Hepatic stellate cell (primary cell): ENCODE data around the gene TRIM52.
"Not testable (repeated sequence)": the region's sequence is repeated elsewhere in the genome, so short reads cannot be mapped to it uniquely, and the experiment has no call there.

Source experiments
- DNase-seq: peaks from one replicate; pipeline ENCODE4 v3.0.0; 2011; ENCODE audit warnings: low spot score

Gene TRIM52

DNA sequence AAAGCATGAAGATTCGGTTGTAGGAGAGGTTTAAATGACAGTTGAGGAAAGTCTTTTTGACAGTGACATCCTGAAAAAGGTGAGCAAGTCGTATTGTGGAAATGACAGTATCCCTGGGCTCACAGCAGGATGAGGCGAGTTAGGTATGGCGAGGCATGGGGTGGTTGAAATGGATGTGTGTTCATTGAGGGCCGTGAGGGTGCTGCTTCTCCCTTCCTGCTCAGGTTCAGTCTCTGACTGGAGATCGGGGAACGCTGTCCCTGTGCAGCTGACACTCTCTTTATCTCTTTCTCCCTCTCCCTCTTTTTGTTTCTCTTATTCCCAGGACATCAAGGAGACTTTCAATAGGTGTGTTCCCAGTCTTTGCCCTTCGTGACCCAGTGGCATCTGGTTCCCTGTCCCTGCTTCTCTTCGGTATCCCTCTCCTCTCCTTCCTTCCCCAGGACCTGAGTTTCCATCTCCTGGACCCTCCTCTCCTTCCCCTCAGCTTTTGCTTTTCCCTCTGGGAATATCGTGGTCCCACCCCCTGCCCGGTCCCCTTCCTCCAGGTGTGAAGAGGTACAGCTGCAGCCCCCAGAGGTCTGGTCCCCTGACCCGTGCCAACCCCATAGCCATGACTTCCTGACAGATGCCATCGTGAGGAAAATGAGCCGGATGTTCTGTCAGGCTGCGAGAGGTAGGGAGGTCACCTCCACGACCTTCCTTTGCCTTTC is 27.7 kb downstream of the TRIM52 start:
- DNase-seq: no peak

- DNase-seq: no peak
Observed at GRCh38 chr5:181232593-181232992, 28.4 kb downstream of the TRIM52 start.

- no peak for DNase-seq
Observed at GRCh38 chr5:181231432-181231831, 29.5 kb downstream of the TRIM52 start.

DNA sequence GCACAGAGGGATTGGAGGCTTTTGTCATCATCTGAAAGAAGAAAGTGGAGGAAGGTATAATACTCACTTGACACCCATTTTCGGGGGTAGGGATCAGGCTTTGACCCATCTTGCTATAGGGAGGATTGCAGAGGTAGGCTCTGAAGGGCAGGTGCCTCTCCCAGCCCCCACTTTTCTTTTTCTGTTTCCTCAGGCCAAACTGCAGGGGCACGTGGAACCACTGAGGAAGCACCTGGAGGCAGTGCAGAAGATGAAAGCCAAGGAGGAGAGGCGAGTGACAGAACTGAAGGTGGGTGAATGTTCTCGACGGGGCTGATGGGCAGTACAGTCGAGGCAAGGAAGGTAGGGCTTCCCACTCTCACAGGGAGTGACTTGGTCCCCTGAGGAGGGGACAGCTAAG is 30.4 kb downstream of the TRIM52 start:
- no peak for DNase-seq

DNA sequence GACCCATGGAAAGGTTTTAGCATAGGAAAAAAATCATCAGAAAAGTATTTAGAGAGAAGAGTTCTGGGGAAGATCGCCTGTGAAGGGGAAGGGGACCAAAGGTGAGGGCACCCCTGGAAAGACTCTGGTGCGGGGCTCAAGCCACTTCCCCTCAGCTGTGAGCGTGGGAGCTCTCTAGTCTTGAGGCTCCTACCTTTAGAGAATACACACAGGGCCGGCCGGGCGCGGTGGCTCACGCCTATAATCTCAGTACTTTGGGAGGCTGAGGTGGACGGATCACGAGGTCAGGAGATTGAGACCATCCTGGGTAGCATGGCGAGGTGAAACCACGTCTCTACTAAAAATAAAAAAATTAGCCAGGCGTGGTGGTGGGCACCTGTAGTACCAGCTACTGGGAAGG is 30.9 kb downstream of the TRIM52 start:
- DNase-seq: no peak

- DNase-seq: no peak
Observed at GRCh38 chr5:181224390-181225229, 36.3 kb downstream of the TRIM52 start.

GRCh38 chr5:181223729-181224389 is 37.1 kb downstream of the TRIM52 start:
- no peak for DNase-seq

- peak; percentile 94 for DNase-seq
Observed at GRCh38 chr5:181223058-181223728, 37.8 kb downstream of the TRIM52 start, which contains the start of gene TRIM41. Gene TRIM41, plus strand, starts transcription at chr5:181223281. Its CDS starts 719 bp downstream, at chr5:181224000.

GRCh38 chr5:181222630-181223057 is 38.3 kb downstream of the TRIM52 start:
- DNase-seq: no peak

DNA sequence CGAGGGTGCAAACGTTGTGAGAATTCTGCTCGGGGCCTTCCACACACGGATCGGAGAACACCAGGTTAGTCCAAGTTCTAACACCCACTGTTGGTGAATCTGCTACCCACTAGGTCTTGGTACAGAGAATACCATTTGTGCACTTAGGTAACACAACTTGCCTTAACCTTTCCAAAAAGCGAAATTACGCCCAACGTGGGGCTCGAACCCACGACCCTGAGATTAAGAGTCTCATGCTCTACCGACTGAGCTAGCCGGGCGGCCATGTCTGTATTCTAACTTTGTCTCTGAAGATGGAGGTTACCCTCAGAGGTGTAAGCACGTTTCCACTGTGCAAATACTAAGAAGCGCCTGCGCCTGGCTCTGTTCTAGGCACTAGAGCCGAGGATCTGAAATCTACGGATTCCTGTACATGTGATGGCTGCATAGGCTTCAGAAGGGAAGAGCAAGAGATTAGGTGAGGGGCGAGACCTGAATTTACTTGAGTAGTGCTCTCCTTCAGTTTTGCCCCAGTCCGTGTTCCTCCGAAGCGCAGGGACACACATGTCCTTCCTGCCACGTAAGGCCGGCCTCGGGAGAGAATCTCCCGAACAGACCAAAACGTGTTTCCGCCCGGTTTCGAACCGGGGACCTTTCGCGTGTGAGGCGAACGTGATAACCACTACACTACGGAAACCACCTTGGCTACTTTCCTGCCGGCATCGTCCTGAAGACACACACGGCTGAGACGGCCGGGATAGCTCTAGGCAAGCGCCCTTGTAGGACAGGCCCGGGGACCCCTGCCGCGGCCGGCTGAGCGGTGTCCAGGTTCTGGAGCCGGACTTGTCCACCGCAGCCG is 38.9 kb downstream of the TRIM52 start:
- peak; percentile 81 for DNase-seq

GRCh38 chr5:181221105-181221791 is 39.7 kb downstream of the TRIM52 start:
- DNase-seq: no peak

- no peak for DNase-seq
Observed at GRCh38 chr5:181220178-181220515, 40.8 kb downstream of the TRIM52 start.

GRCh38 chr5:181219262-181220177 is 41.4 kb downstream of the TRIM52 start:
- DNase-seq: no peak

DNA sequence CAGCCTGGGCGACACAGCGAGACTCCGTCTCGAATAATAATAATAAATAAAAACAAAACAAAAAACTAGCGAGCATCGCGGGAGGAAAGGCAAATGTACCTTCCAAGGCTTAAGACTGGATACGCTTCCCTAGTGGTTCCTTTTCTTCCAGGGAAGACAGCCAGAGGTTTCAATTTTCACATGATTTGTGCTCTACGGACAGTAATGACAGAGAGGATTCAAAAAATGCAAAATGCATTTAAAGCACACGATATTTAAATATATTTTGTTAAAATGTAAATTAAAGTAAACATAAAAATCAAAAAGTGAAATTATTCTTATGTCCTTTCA is 42.2 kb downstream of the TRIM52 start:
- DNase-seq: no peak

GRCh38 chr5:181217803-181218062 is 43.2 kb downstream of the TRIM52 start:
- DNase-seq: no peak

DNA sequence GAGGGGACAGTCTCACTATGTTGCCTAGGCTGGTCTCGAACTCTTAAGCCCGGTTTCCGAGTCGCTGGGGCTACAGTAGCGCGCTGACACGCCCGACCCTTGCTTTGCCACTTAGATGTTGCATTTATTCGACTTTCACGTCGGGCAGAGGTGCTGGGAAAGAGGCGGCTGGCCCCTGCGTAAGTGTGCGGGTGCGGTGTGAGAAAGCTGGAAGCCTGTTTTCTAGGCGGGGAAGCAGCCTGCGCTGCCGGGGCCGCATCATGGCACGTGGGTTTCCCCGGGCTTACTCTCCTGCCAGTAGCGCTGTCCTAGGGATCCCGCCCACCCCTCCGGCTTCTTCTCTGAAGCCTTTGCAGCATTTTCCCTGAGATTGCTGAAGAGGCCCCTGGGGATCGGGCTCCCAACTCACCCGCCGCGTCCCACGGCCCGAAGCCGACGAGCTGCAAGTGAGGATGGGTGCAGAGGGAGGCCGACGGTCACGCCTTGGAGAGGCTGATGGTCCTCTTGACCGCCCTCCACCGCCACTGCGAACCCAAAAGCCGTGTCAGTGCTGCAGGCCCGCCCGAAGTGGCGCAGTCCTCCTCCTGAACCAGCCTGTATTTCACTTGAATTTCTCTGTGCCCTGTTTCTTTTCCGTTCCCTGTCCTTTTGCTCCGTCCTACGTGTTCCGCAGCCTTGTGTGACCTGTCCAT is 43.7 kb downstream of the TRIM52 start:
- peak; percentile 55 for DNase-seq

DNA sequence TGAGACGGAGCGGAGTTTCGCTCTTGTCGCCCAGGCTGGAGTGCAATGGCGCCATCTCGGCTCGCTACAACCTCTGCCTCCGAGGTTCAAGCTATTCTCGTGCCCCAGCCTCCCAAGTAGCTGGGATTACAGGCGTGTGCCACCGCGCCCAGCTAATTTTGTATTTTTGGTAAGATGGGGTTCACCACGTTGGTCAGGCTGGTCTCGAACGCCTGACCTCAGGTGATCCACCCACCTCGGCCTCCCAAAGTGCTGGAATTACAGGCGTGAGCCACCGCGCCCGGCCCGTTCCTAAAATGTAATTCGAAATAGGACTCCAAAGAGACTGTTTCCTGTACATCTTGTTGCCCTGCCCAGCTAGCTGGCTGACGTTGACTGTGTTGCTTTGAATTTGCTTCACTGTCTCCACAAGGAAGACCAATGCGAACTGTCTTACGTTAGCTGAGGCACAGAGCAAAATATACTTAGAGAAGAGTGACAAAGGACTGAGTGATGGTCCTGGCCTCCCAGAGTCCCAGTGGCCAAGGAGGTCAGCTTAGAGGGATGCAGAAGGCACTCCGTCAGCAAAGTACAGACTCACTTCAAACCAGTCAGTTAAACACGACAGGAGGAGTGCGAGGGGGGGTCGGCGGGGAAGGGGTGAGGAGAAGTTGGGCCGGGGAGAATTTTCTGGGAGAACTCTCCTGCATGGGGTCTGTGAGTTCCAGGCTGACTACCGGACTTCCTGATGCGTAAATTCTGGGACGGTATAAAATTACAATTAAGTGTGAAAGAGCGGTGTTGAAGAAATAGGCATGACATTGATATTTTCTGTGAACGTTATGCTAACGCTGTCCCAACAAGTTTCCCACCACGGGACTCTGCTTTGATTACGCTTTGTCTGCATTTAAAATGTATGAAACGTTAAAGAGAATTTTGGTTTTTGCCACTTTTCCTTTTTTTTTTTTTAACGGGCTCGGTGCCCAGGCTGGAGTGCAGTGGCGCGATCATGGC is 44.6 kb downstream of the TRIM52 start:
- DNase-seq: no peak

GRCh38 chr5:181214249-181214648 is 46.7 kb downstream of the TRIM52 start:
- not testable (repeated sequence) for DNase-seq
